GM19372 (cell line): Measurements from ENCODE around the gene FAM13A.
"Not testable (repeated sequence)": the region's sequence is repeated elsewhere in the genome, so short reads cannot be mapped to it uniquely, and the experiment has no call there.

Experiments
- ATAC-seq: cut with Tn5 transposase; IDR thresholded peaks from one replicate; pipeline ENCODE4 v1.9.1; 2021; ENCODE audit warnings: mild to moderate bottlenecking, low read depth, moderate library complexity; ENCODE audit not compliant: unreplicated experiment

Gene FAM13A

GRCh38 chr4:88908521-88908920 is 148.5 kb downstream of the FAM13A start:
- ATAC-seq: no peak

GRCh38 chr4:88908003-88908402 is 149.0 kb downstream of the FAM13A start:
- ATAC-seq: no peak

- no peak for ATAC-seq
Measured at GRCh38 chr4:88907478-88907877, 149.5 kb downstream of the FAM13A start.

- ATAC-seq: not testable (repeated sequence)
Measured at GRCh38 chr4:88904240-88904639, 152.7 kb downstream of the FAM13A start.

- ATAC-seq: no peak
Measured at GRCh38 chr4:88900432-88900831, 156.6 kb downstream of the FAM13A start.

GRCh38 chr4:88897752-88898151 is 159.2 kb downstream of the FAM13A start:
- ATAC-seq: no peak

- no peak for ATAC-seq
Measured at GRCh38 chr4:88897180-88897579, 159.8 kb downstream of the FAM13A start.

- no peak for ATAC-seq
Measured at GRCh38 chr4:88893961-88894360, 163.0 kb downstream of the FAM13A start.

- no peak for ATAC-seq
Measured at GRCh38 chr4:88892646-88893045, 164.3 kb downstream of the FAM13A start.

GRCh38 chr4:88891636-88892035 is 165.3 kb downstream of the FAM13A start:
- no peak for ATAC-seq

GRCh38 chr4:88887409-88887808 is 169.6 kb downstream of the FAM13A start:
- not testable (repeated sequence) for ATAC-seq

- no peak for ATAC-seq
Measured at GRCh38 chr4:88881227-88881569, 175.8 kb downstream of the FAM13A start.

GRCh38 chr4:88880501-88881226 is 176.3 kb downstream of the FAM13A start:
- no peak for ATAC-seq

- no peak for ATAC-seq
Measured at GRCh38 chr4:88879991-88880390, 177.0 kb downstream of the FAM13A start.

GRCh38 chr4:88878642-88879041 is 178.3 kb downstream of the FAM13A start:
- ATAC-seq: no peak

- no peak for ATAC-seq
Measured at GRCh38 chr4:88870428-88870827, 186.6 kb downstream of the FAM13A start.

GRCh38 chr4:88868510-88868909 is 188.5 kb downstream of the FAM13A start:
- ATAC-seq: no peak

GRCh38 chr4:88866862-88867550 is 190.0 kb downstream of the FAM13A start:
- no peak for ATAC-seq

GRCh38 chr4:88865466-88865865 is 191.5 kb downstream of the FAM13A start:
- no peak for ATAC-seq

- no peak for ATAC-seq
Measured at GRCh38 chr4:88865046-88865445, 191.9 kb downstream of the FAM13A start.

GRCh38 chr4:88860586-88860985 is 196.4 kb downstream of the FAM13A start:
- ATAC-seq: no peak

GRCh38 chr4:88859191-88859812 is 197.7 kb downstream of the FAM13A start:
- peak; percentile 9 for ATAC-seq
